Right lobe of liver (tissue), 6 donors: ENCODE results near the gene SUFU. TPM values are rescaled to one million over a fixed set of nuclear protein-coding genes. Genes with fewer than 3 reads are reported as not detected.
A peak's percentile ranks its signal among the peaks of the same experiment; 100 is the strongest.

ENCODE experiments used
- ATAC-seq, 4 donors: fragments of 200-7000 bp; cut with Tn5 transposase; one replicate each; pipeline ENCODE4 v1.9.1; 2020; ENCODE audit warnings: mild to moderate bottlenecking in 4 of 4, moderate library complexity in 4 of 4
- DNase-seq, 3 donors: peaks; one replicate each; pipeline ENCODE4 v3.0.0-alpha.2; 2020
- H3K27ac ChIP-seq, 3 donors: fragments of 200-600 bp; one replicate each; pipeline ENCODE4 v1.8.0; 2022
- H3K27me3 ChIP-seq, 2 donors: fragments of 200-600 bp; one replicate each; pipeline ENCODE4 v1.8.0; 2022
- H3K36me3 ChIP-seq, 4 donors: fragments of 200-600 bp; sonication (generic) in 1 of 4; one replicate each; pipeline versions ENCODE4 v1.5.1 to v1.8.0; 2017 to 2022; ENCODE audit warnings: control low read depth in 1 of 4
- H3K4me1 ChIP-seq, 4 donors: fragments of 200-600 bp; sonication (generic) in 1 of 4; one replicate each; pipeline versions ENCODE4 v1.5.1 to v1.8.0; 2017 to 2022; ENCODE audit warnings: control low read depth in 1 of 4
- H3K4me3 ChIP-seq, 3 donors: fragments of 200-600 bp; one replicate each; pipeline ENCODE4 v1.8.0; 2022
- H3K9me3 ChIP-seq, 4 donors: fragments of 200-600 bp; sonication (generic) in 1 of 4; one replicate each; pipeline versions ENCODE4 v1.5.1 to v1.8.0; 2017 to 2022; ENCODE audit warnings: control low read depth in 1 of 4
- CTCF ChIP-seq, 4 donors: fragments of 200-600 bp in 3 of 4; fragments of 450-650 bp in 1 of 4; IDR thresholded peaks; one replicate each; pipeline versions ENCODE4 v1.5.1 to v1.8.0; 2016 to 2022; ENCODE audit warnings: antibody characterized with exemption in 4 of 4, mild to moderate bottlenecking in 2 of 4
- POLR2A ChIP-seq: fragments of 450-650 bp; IDR thresholded peaks from one replicate; pipeline ENCODE4 v1.6.1; 2017; ENCODE audit warnings: antibody characterized with exemption, mild to moderate bottlenecking
- WGBS: methylation state at CpG from one replicate; pipeline ENCODE4 v1.1.6; 2018; ENCODE audit warnings: low coverage, low lambda C conversion rate; ENCODE audit not compliant: insufficient coverage; ENCODE audit errors: missing lambda C conversion rate; 5-methylcytosine and 5-hydroxymethylcytosine counted together
- intact Hi-C, 2 donors: fragments of 100-400 bp; cut with DNase I; formaldehyde crosslinking; loops; one replicate each; pipeline versions ENCODE4 v1.11.2 to v1.14.1; 2022
- total RNA-seq, 6 experiments: library from RNA; depleted of rRNA in 2 of 6; stranded (reverse); fragments of >200 nt in 2 of 6; fragmentation: NEBNext Ultra II Directional in 3 of 6; extraction: Animal tissue kit (Norgen Biotek cat#: 25700) in 3 of 6; gene quantifications; one replicate each; pipeline versions ENCODE4 v1.1.0 to v1.2.4, GENCODE V29; 2016 to 2023
- donor health status: DM: no; HTN: yes; CAD: no.
- donor health status: DM: no; HTN: no; CAD: no.
- donor health status: DM: no; HTN: no; CAD: no.
- donor health status: DM: no; HTN: yes; CAD: no.
- donor health status: DM: no; HTN: yes; CAD: no.

Gene SUFU
- total RNA-seq, 6 experiments from 2014 or later = 4.2 to 6.2 (median 5.1) TPM

- H3K4me3 ChIP-seq = no peak overlapping the region
- H3K36me3 ChIP-seq = no peaks in the 10 kb centered on the region
- peaks cover 0 to 28% (median 8%) of the 10 kb centered on the region in 4 donors for H3K4me1 ChIP-seq
- peak overlapping the region; percentile 27 to 93 (median 73) for H3K27ac ChIP-seq
- no peak for TF ChIP-seq CTCF (IDR thresholded peaks at IDR 0.05)
- no peak for TF ChIP-seq POLR2A
- DNase-seq (peak; percentile 70 to 75 (median 72)), ATAC-seq (peak; percentile 14 to 38 (median 26))
- WGBS = 54% methylated on average over 6 of the region's 11 CpGs
- no peaks in the 10 kb centered on the region for H3K9me3 ChIP-seq
- H3K27me3 ChIP-seq = no peaks in the 10 kb centered on the region
- intact Hi-C loops = no loop called here
These were observed 124.7 kb downstream of the SUFU start for GRCh38 chr10:102628451-102628911.

- Histone ChIP-seq H3K4me1 (peaks cover 0 to 28% (median 8%) of the 10 kb centered on the region in 4 donors), H3K4me3 (no peak overlapping the region), H3K9me3 (no peaks in the 10 kb centered on the region), H3K27ac (peak overlapping the region in 1 of 3 donors; percentile 93), H3K27me3 (no peaks in the 10 kb centered on the region), H3K36me3 (no peaks in the 10 kb centered on the region)
- intact Hi-C loops = no loop called here
- 98% methylated on average over 11 of the region's 22 CpGs for WGBS
- TF ChIP-seq POLR2A (no peak), CTCF (IDR thresholded peaks at IDR 0.05) (no peak)
- DNase-seq (peak in 2 of 3 donors; percentile 22 to 45), ATAC-seq (no peak)
These were observed 126.2 kb downstream of the SUFU start for GRCh38 chr10:102629661-102630614.

GRCh38 chr10:102630663-102631062 is 126.9 kb downstream of the SUFU start:
- no peaks in the 10 kb centered on the region for H3K36me3 ChIP-seq
- no peaks in the 10 kb centered on the region for H3K27me3 ChIP-seq
- H3K4me3 ChIP-seq = no peak overlapping the region
- H3K27ac ChIP-seq = no peak overlapping the region
- no peaks in the 10 kb centered on the region for H3K9me3 ChIP-seq
- 83% methylated on average over 3 of the region's 6 CpGs for WGBS
- DNase-seq = peak in 1 of 3 donors; percentile 29
- no peak for TF ChIP-seq CTCF (IDR thresholded peaks at IDR 0.05)
- TF ChIP-seq POLR2A = no peak
- H3K4me1 ChIP-seq = peaks cover 0 to 25% (median 8%) of the 10 kb centered on the region in 4 donors
- intact Hi-C loops = no loop called here
- ATAC-seq = no peak

GRCh38 chr10:102631525-102632393 is 128.0 kb downstream of the SUFU start:
- no peak for ATAC-seq
- Histone ChIP-seq H3K9me3 (no peaks in the 10 kb centered on the region), H3K4me3 (no peak overlapping the region), H3K27me3 (no peaks in the 10 kb centered on the region), H3K36me3 (no peaks in the 10 kb centered on the region), H3K4me1 (peaks cover 0 to 24% (median 8%) of the 10 kb centered on the region in 4 donors), H3K27ac (peak overlapping the region in 2 of 3 donors; percentile 37 to 66)
- intact Hi-C loops = no loop called here
- TF ChIP-seq CTCF (IDR thresholded peaks at IDR 0.05) (no peak), POLR2A (no peak)
- WGBS = 94% methylated on average over 3 of the region's 10 CpGs
- peak in 1 of 3 donors; percentile 37 for DNase-seq
